H9 (cell line): Measurements from ENCODE around the gene MORC4. TPM values are rescaled to one million over a fixed set of nuclear protein-coding genes. Genes with fewer than 3 reads are reported as not detected.

ENCODE experiments used
- DNase-seq: peaks from one replicate; pipeline ENCODE4 v3.0.0-alpha.2; 2017
- H2AFZ ChIP-seq: one replicate; pipeline ENCODE4 v1.6.1; 2013; ENCODE audit warnings: mild to moderate bottlenecking, low read length, control low read depth, moderate library complexity
- H2AK5ac ChIP-seq: 2 replicates; pipeline ENCODE4 v1.6.1; 2013; ENCODE audit warnings: low read length, control low read depth, mixed read lengths; ENCODE audit not compliant: insufficient read length
- H2BK120ac ChIP-seq: one replicate; pipeline ENCODE4 v1.6.1; 2013; ENCODE audit warnings: low read depth, mild to moderate bottlenecking, low read length, control low read depth, inconsistent platforms; ENCODE audit not compliant: poor library complexity, severe bottlenecking
- H2BK12ac ChIP-seq: 2 replicates; pipeline ENCODE4 v1.6.1; 2013; ENCODE audit warnings: low read length, control low read depth, mixed read lengths, low read depth; ENCODE audit not compliant: insufficient read length
- H2BK15ac ChIP-seq: 2 replicates; pipeline ENCODE4 v1.6.1; 2013; ENCODE audit warnings: low read depth, low read length, control low read depth
- H2BK20ac ChIP-seq: one replicate; pipeline ENCODE4 v1.6.1; 2013; ENCODE audit warnings: low read depth, mild to moderate bottlenecking, low read length, control low read depth, inconsistent platforms; ENCODE audit not compliant: poor library complexity, severe bottlenecking
- H2BK5ac ChIP-seq: 2 replicates; pipeline ENCODE4 v1.6.1; 2013; ENCODE audit warnings: low read length, control low read depth, mixed read lengths; ENCODE audit not compliant: insufficient read length
- H3K14ac ChIP-seq: 2 replicates; pipeline ENCODE4 v1.6.1; 2013; ENCODE audit warnings: low read length, control low read depth; ENCODE audit not compliant: insufficient read depth
- H3K18ac ChIP-seq: 2 replicates; pipeline ENCODE4 v1.6.1; 2013; ENCODE audit warnings: low read depth, mild to moderate bottlenecking, mixed read lengths, low read length, control low read depth; ENCODE audit not compliant: insufficient read length
- H3K23ac ChIP-seq: 2 replicates; pipeline ENCODE4 v1.6.1; 2013; ENCODE audit warnings: low read length, control low read depth, mixed read lengths, low read depth; ENCODE audit not compliant: insufficient read length
- H3K23me2 ChIP-seq: 2 replicates; pipeline ENCODE4 v1.6.1; 2013; ENCODE audit warnings: low read depth, mild to moderate bottlenecking, mixed read lengths, low read length, control low read depth; ENCODE audit not compliant: insufficient read length, poor library complexity, severe bottlenecking
- H3K27ac ChIP-seq: 2 replicates; pipeline ENCODE4 v1.5.1; 2013; ENCODE audit warnings: low read length, control low read depth, mixed read lengths, low read depth; ENCODE audit not compliant: insufficient read length
- H3K27me3 ChIP-seq: 2 replicates; pipeline ENCODE4 v1.6.1; 2013; ENCODE audit warnings: low read length, control low read depth, inconsistent platforms; ENCODE audit not compliant: insufficient read depth
- H3K4ac ChIP-seq: 2 replicates; pipeline ENCODE4 v1.6.1; 2013; ENCODE audit warnings: low read depth, mild to moderate bottlenecking, control low read depth, inconsistent platforms, low read length, moderate library complexity
- H3K4me1 ChIP-seq: 2 replicates; pipeline ENCODE4 v1.6.1; 2013; ENCODE audit warnings: low read length, control low read depth, inconsistent platforms; ENCODE audit not compliant: insufficient read depth
- H3K4me2 ChIP-seq: 2 replicates; pipeline ENCODE4 v1.6.1; 2013; ENCODE audit warnings: low read length, control low read depth, mixed read lengths; ENCODE audit not compliant: insufficient read length, insufficient read depth
- H3K56ac ChIP-seq: 2 replicates; pipeline ENCODE4 v1.6.1; 2013; ENCODE audit warnings: low read depth, mild to moderate bottlenecking, mixed read lengths, low read length, control low read depth; ENCODE audit not compliant: insufficient read length
- H3K79me1 ChIP-seq: 2 replicates; pipeline ENCODE4 v1.6.1; 2013; ENCODE audit warnings: low read depth, mild to moderate bottlenecking, moderate library complexity, low read length, control low read depth, inconsistent platforms; ENCODE audit not compliant: insufficient read depth, poor library complexity, severe bottlenecking
- H3K79me2 ChIP-seq: 2 replicates; pipeline ENCODE4 v1.6.1; 2013; ENCODE audit warnings: low read length, control low read depth, inconsistent platforms; ENCODE audit not compliant: insufficient read depth
- H3K9ac ChIP-seq: 2 replicates; pipeline ENCODE4 v1.6.1; 2013; ENCODE audit warnings: low read length, control low read depth, mixed read lengths; ENCODE audit not compliant: insufficient read length; ENCODE audit errors: extremely low read depth
- H3K9me3 ChIP-seq: one replicate; pipeline ENCODE4 v1.6.1; 2013; ENCODE audit warnings: low read depth, low read length, inconsistent platforms; ENCODE audit not compliant: control insufficient read depth
- H3T11ph ChIP-seq: one replicate; pipeline ENCODE4 v1.6.1; 2013; ENCODE audit warnings: mild to moderate bottlenecking, low read length, control low read depth, inconsistent platforms
- H4K20me1 ChIP-seq: one replicate; pipeline ENCODE4 v1.6.1; 2013; ENCODE audit not compliant: control insufficient read depth, insufficient read length, insufficient read depth
- H4K5ac ChIP-seq: 2 replicates; pipeline ENCODE4 v1.6.1; 2013; ENCODE audit warnings: low read depth, mild to moderate bottlenecking, mixed read lengths, low read length, control low read depth; ENCODE audit not compliant: insufficient read length
- H4K8ac ChIP-seq: replicated peaks from 2 replicates; pipeline ENCODE4 v1.6.1; 2013; ENCODE audit warnings: low read length, control low read depth, mixed read lengths, low read depth; ENCODE audit not compliant: insufficient read length
- H4K91ac ChIP-seq: 2 replicates; pipeline ENCODE4 v1.6.1; 2013; ENCODE audit warnings: low read depth, mild to moderate bottlenecking, moderate library complexity, mixed read lengths, low read length, control low read depth; ENCODE audit not compliant: insufficient read length
- H3K27ac Mint-ChIP-seq, 3 experiments: 2 replicates in 2 of 3; 3 replicates in 1 of 3; pipeline ENCODE4 v1.8.0; 2020 to 2021; ENCODE audit warnings: mixed read lengths in 3 of 3, mild to moderate bottlenecking in 1 of 3, moderate library complexity in 1 of 3
- H3K27me3 Mint-ChIP-seq: 2 replicates; pipeline ENCODE4 v1.8.0; 2021; ENCODE audit warnings: low read depth, mild to moderate bottlenecking, moderate library complexity, mixed read lengths
- H3K36me3 Mint-ChIP-seq, 3 experiments: 2 replicates in 2 of 3; 3 replicates in 1 of 3; pipeline ENCODE4 v1.8.0; 2020 to 2021; ENCODE audit warnings: low read depth in 3 of 3, mixed read lengths in 3 of 3; ENCODE audit not compliant: insufficient read depth in 1 of 3
- H3K4me1 Mint-ChIP-seq, 2 experiments: 2 replicates each; pipeline ENCODE4 v1.8.0; 2020; ENCODE audit warnings: mixed read lengths in 2 of 2
- H3K4me3 Mint-ChIP-seq, 2 experiments: 2 replicates in 1 of 2; 3 replicates in 1 of 2; pipeline ENCODE4 v1.8.0; 2020 to 2021; ENCODE audit warnings: mild to moderate bottlenecking in 2 of 2, mixed read lengths in 2 of 2, moderate library complexity in 1 of 2
- H3K9me3 Mint-ChIP-seq, 2 experiments: 2 replicates in 1 of 2; 3 replicates in 1 of 2; pipeline ENCODE4 v1.8.0; 2020; ENCODE audit warnings: mild to moderate bottlenecking in 2 of 2, mixed read lengths in 2 of 2, moderate library complexity in 1 of 2
- WGBS: extraction: QIAGEN DNeasy Blood & Tissue Kit; methylation state at CpG from one replicate; pipeline ENCODE4 v1.1.7; 2013; ENCODE audit warnings: missing lambda C conversion rate, low lambda C conversion rate, mixed read lengths; ENCODE audit not compliant: insufficient read length; ENCODE audit errors: extremely low coverage; 5-methylcytosine and 5-hydroxymethylcytosine counted together
- total RNA-seq: library from RNA; stranded (reverse); gene quantifications from 2 replicates; pipeline ENCODE4 v1.2.1, GENCODE V29; 2021
- TF ChIP-seq, protein P1 (sequence below): fragments of 200-600 bp; sonication (generic); conservative IDR thresholded peaks from 3 replicates; pipeline ENCODE4 v1.8.0; 2021; ENCODE audit warnings: antibody characterized with exemption, mild to moderate bottlenecking

The MORC4 gene
- total RNA-seq, 1 experiment from 2014 or later = 4.3 TPM

DNA sequence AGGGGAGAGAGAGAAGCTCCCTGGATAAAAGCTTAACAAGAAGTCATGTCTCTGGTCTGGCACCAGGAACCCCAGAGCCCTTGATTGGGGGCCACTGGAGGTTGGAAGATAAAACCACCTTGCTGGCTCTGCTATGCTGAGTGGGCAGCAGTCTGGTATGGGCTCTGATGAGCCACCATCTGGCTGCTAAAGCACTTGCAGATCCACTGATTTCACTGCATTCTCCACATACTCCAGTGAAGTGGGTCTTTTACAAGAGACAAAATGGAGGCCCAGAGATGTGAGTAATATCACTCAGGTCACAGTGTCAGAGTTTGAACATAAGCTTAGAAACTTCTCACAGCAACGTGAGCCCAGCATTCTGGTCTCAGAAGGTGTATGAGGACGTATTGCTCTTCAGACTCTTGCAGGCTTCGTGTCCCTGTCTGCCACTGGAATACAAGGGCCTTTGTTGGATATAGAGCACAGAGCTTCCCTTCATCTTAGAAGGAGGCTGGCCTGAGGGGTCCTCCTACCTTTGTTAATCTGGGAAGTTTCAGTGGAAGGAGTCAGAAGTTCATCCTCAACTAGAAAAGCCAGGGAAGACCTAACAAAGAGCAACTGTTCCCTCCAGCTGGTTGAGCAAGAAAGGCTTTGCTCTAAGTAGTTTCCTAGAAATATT is 68.1 kb downstream of the MORC4 start:
- no peak overlapping the region for H2AK5ac ChIP-seq
- H3K79me1 ChIP-seq = no peaks in the 10 kb centered on the region
- H3K4ac ChIP-seq = no peak overlapping the region
- Mint-ChIP-seq H3K27me3 (no peaks in the 10 kb centered on the region; the same call in 1 of the 2 replicates), H3K9me3 (peaks cover 0 to 23% of the 10 kb centered on the region in 2 experiments; a peak in 2 of 5 replicates), H3K4me3 (no peak overlapping the region), H3K4me1 (no peaks in the 10 kb centered on the region), H3K27ac (no peak overlapping the region), H3K36me3 (no peaks in the 10 kb centered on the region; a peak in 1 of 7 replicates)
- no peak overlapping the region for H2BK15ac ChIP-seq
- H4K5ac ChIP-seq = no peak overlapping the region
- no peak overlapping the region for H3T11ph ChIP-seq
- no peak overlapping the region for H2BK5ac ChIP-seq
- no peaks in the 10 kb centered on the region for H4K20me1 ChIP-seq
- H3K56ac ChIP-seq = no peak overlapping the region
- H4K91ac ChIP-seq = no peak overlapping the region
- no peaks in the 10 kb centered on the region for H3K23me2 ChIP-seq
- no peak overlapping the region for H3K14ac ChIP-seq
- H3K9me3 ChIP-seq = peaks cover 4% of the 10 kb centered on the region
- no peaks in the 10 kb centered on the region for H3K4me1 ChIP-seq
- H2BK20ac ChIP-seq = no peak overlapping the region
- no peak overlapping the region for H2BK12ac ChIP-seq
- DNase-seq = no peak
- H3K27ac ChIP-seq = no peak overlapping the region
- H3K79me2 ChIP-seq = no peaks in the 10 kb centered on the region
- no peaks in the 10 kb centered on the region for H3K27me3 ChIP-seq
- H4K8ac ChIP-seq = no peak overlapping the region
- H3K23ac ChIP-seq = no peak overlapping the region
- TF ChIP-seq, protein P1, sequence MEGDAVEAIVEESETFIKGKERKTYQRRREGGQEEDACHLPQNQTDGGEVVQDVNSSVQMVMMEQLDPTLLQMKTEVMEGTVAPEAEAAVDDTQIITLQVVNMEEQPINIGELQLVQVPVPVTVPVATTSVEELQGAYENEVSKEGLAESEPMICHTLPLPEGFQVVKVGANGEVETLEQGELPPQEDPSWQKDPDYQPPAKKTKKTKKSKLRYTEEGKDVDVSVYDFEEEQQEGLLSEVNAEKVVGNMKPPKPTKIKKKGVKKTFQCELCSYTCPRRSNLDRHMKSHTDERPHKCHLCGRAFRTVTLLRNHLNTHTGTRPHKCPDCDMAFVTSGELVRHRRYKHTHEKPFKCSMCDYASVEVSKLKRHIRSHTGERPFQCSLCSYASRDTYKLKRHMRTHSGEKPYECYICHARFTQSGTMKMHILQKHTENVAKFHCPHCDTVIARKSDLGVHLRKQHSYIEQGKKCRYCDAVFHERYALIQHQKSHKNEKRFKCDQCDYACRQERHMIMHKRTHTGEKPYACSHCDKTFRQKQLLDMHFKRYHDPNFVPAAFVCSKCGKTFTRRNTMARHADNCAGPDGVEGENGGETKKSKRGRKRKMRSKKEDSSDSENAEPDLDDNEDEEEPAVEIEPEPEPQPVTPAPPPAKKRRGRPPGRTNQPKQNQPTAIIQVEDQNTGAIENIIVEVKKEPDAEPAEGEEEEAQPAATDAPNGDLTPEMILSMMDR = no peak
- no peak overlapping the region for H3K9ac ChIP-seq
- no peak overlapping the region for H3K4me2 ChIP-seq
- no CpG with 5 or more reads among the region's 3 CpGs for WGBS
- no peak overlapping the region for H2AFZ ChIP-seq
- H3K18ac ChIP-seq = no peak overlapping the region
- no peak overlapping the region for H2BK120ac ChIP-seq
